SH-SY5Y (cell line): ENCODE measurements around the gene SMTN.

Experiments
- GATA2 ChIP-seq: IDR thresholded peaks from 2 replicates; pipeline ENCODE4 v1.6.1; 2011; ENCODE audit warnings: mild to moderate bottlenecking, low read depth, low read length
- GATA3 ChIP-seq: IDR thresholded peaks from 2 replicates; pipeline ENCODE4 v1.6.1; 2011; ENCODE audit warnings: low read depth, mild to moderate bottlenecking, low read length, moderate library complexity

DNA sequence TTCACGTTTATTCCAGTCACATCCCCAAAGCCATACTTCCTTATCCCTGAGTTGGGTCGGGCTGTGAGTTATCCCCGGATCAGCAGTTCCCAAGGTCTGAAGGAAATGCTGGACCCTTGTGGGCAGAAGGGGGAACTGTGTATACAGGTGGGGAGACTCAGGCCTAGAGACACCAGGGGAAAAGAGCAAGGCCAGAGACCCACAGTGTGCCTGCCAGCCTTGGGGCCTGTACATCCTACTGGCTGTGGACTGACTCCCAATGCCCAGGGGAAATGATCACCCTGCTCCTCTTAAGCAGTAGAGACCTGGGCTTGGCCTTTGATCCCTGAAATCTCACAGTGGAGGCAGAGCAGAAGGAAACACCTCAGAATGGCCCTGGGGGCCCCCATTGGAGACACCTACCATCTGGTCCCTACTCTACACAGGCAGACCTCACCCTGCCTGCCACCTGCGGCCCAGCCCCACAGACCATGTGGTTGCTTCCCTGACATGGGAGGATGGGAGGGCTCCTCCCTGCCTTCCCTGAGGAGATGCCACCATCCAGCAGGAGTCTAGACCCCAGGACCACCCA lies 25.0 kb downstream of the SMTN start:
- TF ChIP-seq GATA3 = no peak
- no peak for TF ChIP-seq GATA2
